OCI-LY3 (cell line): ENCODE data around the gene BCAP31.
"Not testable (repeated sequence)": the region's sequence is repeated elsewhere in the genome, so short reads cannot be mapped to it uniquely, and the experiment has no call there.

Experiments used
- H2AFZ ChIP-seq: fragments of 200-600, 300-600 bp; shearing (Covaris generic); 2 replicates; pipeline ENCODE4 v1.6.0; 2014; ENCODE audit warnings: antibody characterized with exemption, low read depth, low read length
- H3K27ac ChIP-seq: fragments of 200-600, 300-600 bp; sonication (generic); 2 replicates; pipeline ENCODE4 v1.5.1; 2014; ENCODE audit warnings: mild to moderate bottlenecking, low read length, moderate library complexity, mixed read lengths
- H3K27me3 ChIP-seq: fragments of 200-600, 300-600 bp; sonication (generic); 2 replicates; pipeline ENCODE4 v1.6.1; 2014; ENCODE audit warnings: low read depth, low read length, mixed read lengths
- H3K36me3 ChIP-seq: fragments of 200-600, 300-600 bp; sonication (generic); replicated peaks from 2 replicates; pipeline ENCODE3; 2014; ENCODE audit warnings: low read depth, low read length, mixed read lengths
- H3K4me1 ChIP-seq: fragments of 300-600, 200-600 bp; sonication (generic); 2 replicates; pipeline ENCODE4 v1.6.1; 2014; ENCODE audit warnings: low read length, mixed read lengths
- H3K4me2 ChIP-seq: fragments of 200-600, 300-600 bp; sonication (generic); 2 replicates; pipeline ENCODE4 v1.6.1; 2014; ENCODE audit warnings: low read length, mixed read lengths
- H3K4me3 ChIP-seq: fragments of 300-600, 200-600 bp; sonication (generic); 2 replicates; pipeline ENCODE4 v1.5.1; 2014; ENCODE audit warnings: antibody characterized with exemption, mild to moderate bottlenecking, low read length, moderate library complexity
- H3K79me2 ChIP-seq: fragments of 300-600, 200-600 bp; shearing (Covaris generic); 2 replicates; pipeline ENCODE4 v1.6.1; 2014; ENCODE audit warnings: mild to moderate bottlenecking, low read length, mixed read lengths
- H3K9ac ChIP-seq: fragments of 300-600, 200-600 bp; shearing (Covaris generic); 2 replicates; pipeline ENCODE4 v1.6.0; 2014; ENCODE audit warnings: mild to moderate bottlenecking, low read length, moderate library complexity
- H3K9me3 ChIP-seq: fragments of 200-600, 300-600 bp; shearing (Covaris generic); 2 replicates; pipeline ENCODE4 v1.6.1; 2014; ENCODE audit warnings: low read length, mixed read lengths; ENCODE audit not compliant: insufficient read depth
- H4K20me1 ChIP-seq: fragments of 200-600, 300-600 bp; sonication (generic); 2 replicates; pipeline ENCODE4 v1.6.1; 2016; ENCODE audit warnings: low read length, mixed read lengths; ENCODE audit not compliant: insufficient read depth
- CTCF ChIP-seq: fragments of 200-600, 300-600 bp; sonication (generic); IDR thresholded peaks from 2 replicates; pipeline ENCODE4 v1.5.1; 2014; ENCODE audit warnings: antibody characterized with exemption, low read length, low read depth
- EZH2phosphoT487 ChIP-seq: fragments of 200-600 bp; shearing (Covaris generic); IDR thresholded peaks from 2 replicates; pipeline ENCODE4 v1.6.1; 2018; ENCODE audit warnings: antibody characterized with exemption, mixed run types, low read depth

The BCAP31 gene

GRCh38 chrX:153733651-153734240 lies 9.6 kb upstream of the BCAP31 start:
- Histone ChIP-seq H3K36me3 (peaks cover 20% of the 10 kb centered on the region), H4K20me1 (0 out of 2 replicates have a peak, but pooled peaks cover 2% of the 10 kb centered on the region), H3K27me3 (no peaks in the 10 kb centered on the region), H3K4me3 (no peak overlapping the region), H3K4me1 (peaks cover 7% of the 10 kb centered on the region), H3K4me2 (no peak overlapping the region), H3K9me3 (no peaks in the 10 kb centered on the region), H3K27ac (no peak overlapping the region), H3K9ac (no peak overlapping the region), H2AFZ (no peak overlapping the region), H3K79me2 (no peaks in the 10 kb centered on the region)
- TF ChIP-seq CTCF, result no peak
- no peak for TF ChIP-seq EZH2phosphoT487

GRCh38 chrX:153732401-153732800 lies 8.2 kb upstream of the BCAP31 start:
- no peak overlapping the region for H2AFZ ChIP-seq
- no peak overlapping the region for H3K27ac ChIP-seq
- H4K20me1 ChIP-seq, result 0 out of 2 replicates have a peak, but pooled peaks cover 2% of the 10 kb centered on the region
- peaks cover 17% of the 10 kb centered on the region for H3K4me1 ChIP-seq
- H3K27me3 ChIP-seq, result no peaks in the 10 kb centered on the region
- H3K9ac ChIP-seq, result no peak overlapping the region
- H3K79me2 ChIP-seq, result peaks cover 9% of the 10 kb centered on the region; the same call in 1 of the 2 replicates
- H3K36me3 ChIP-seq, result peaks cover 26% of the 10 kb centered on the region
- H3K9me3 ChIP-seq, result no peaks in the 10 kb centered on the region
- no peak overlapping the region for H3K4me2 ChIP-seq
- no peak for TF ChIP-seq CTCF
- no peak for TF ChIP-seq EZH2phosphoT487
- H3K4me3 ChIP-seq, result no peak overlapping the region

- Histone ChIP-seq H3K4me3 (no peak overlapping the region), H3K4me1 (peaks cover 23% of the 10 kb centered on the region), H2AFZ (no peak overlapping the region), H3K9me3 (no peaks in the 10 kb centered on the region), H3K27ac (no peak overlapping the region), H3K9ac (no peak overlapping the region), H3K27me3 (no peaks in the 10 kb centered on the region), H4K20me1 (0 out of 2 replicates have a peak, but pooled peaks cover 2% of the 10 kb centered on the region), H3K36me3 (peaks cover 26% of the 10 kb centered on the region), H3K79me2 (peaks cover 13% of the 10 kb centered on the region; the same call in 1 of the 2 replicates), H3K4me2 (no peak overlapping the region)
- TF ChIP-seq CTCF (no peak), EZH2phosphoT487 (no peak)
Observed at GRCh38 chrX:153731845-153732215, 7.6 kb upstream of the BCAP31 start.

- TF ChIP-seq EZH2phosphoT487 (no peak), CTCF (no peak)
- Histone ChIP-seq H3K79me2 (peaks cover 16% of the 10 kb centered on the region; the same call in 1 of the 2 replicates), H3K9me3 (no peaks in the 10 kb centered on the region), H2AFZ (no peak overlapping the region), H4K20me1 (0 out of 2 replicates have a peak, but pooled peaks cover 2% of the 10 kb centered on the region), H3K4me1 (peaks cover 28% of the 10 kb centered on the region), H3K9ac (no peak overlapping the region), H3K4me3 (no peak overlapping the region), H3K27ac (no peak overlapping the region), H3K36me3 (peaks cover 26% of the 10 kb centered on the region), H3K4me2 (no peak overlapping the region), H3K27me3 (no peaks in the 10 kb centered on the region)
Observed at GRCh38 chrX:153731117-153731844, 7.1 kb upstream of the BCAP31 start.

- H3K4me3 ChIP-seq, H3K4me2 ChIP-seq, H3K9ac ChIP-seq, H4K20me1 ChIP-seq, H3K27ac ChIP-seq, H3K9me3 ChIP-seq, H2AFZ ChIP-seq, H3K27me3 ChIP-seq: not testable (repeated sequence)
- Histone ChIP-seq H3K79me2 (peaks cover 27% of the 10 kb centered on the region), H3K36me3 (peaks cover 26% of the 10 kb centered on the region), H3K4me1 (peaks cover 34% of the 10 kb centered on the region)
Observed at GRCh38 chrX:153730115-153730514, 5.9 kb upstream of the BCAP31 start.
